ENCODE data around the gene GATA3.

DNA sequence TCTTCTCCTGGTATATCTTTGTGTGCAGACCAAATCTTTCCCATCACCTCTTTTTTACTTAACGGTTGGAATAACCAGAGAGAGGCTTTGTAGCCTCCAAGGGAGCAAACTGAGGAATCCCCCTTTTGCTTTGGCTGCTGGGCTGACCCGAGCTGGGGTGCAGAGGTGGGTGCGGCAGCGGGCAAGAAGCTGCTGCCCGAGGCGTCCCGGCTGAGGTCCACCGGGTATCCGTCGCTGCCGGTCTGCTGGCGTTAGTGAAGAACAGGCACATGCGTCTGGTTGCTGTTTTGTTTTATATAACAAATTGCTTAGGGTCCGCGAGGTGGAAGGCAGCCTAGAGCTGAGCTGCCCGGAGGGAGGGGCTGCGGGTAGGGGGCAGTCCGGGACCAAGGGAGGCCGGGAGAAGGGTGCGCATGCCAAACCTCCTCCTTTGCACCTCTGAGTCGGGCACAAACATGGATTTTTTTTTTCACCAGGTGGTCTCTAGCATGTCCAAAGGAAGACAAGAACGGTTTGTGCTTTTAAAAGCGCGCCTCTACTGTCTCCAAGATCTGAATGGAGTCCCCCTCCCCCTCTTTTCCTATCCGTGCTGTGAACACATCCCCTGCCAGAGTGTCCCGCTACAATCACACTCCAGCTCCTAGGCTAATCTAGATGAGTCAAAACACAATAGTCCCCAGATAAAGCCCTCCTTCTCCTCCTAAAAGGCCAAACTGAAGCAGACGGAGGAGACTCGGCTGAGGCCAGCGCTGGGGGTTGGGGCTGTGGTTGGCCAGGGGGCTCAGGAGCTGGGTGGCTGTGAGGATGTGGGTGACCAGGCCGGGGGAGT is 6.8 kb upstream of the GATA3 start:
- no peak for TF ChIP-seq POLR2A (IDR thresholded peaks at IDR 0.05)
- TF ChIP-seq, protein P1, sequence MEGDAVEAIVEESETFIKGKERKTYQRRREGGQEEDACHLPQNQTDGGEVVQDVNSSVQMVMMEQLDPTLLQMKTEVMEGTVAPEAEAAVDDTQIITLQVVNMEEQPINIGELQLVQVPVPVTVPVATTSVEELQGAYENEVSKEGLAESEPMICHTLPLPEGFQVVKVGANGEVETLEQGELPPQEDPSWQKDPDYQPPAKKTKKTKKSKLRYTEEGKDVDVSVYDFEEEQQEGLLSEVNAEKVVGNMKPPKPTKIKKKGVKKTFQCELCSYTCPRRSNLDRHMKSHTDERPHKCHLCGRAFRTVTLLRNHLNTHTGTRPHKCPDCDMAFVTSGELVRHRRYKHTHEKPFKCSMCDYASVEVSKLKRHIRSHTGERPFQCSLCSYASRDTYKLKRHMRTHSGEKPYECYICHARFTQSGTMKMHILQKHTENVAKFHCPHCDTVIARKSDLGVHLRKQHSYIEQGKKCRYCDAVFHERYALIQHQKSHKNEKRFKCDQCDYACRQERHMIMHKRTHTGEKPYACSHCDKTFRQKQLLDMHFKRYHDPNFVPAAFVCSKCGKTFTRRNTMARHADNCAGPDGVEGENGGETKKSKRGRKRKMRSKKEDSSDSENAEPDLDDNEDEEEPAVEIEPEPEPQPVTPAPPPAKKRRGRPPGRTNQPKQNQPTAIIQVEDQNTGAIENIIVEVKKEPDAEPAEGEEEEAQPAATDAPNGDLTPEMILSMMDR (IDR thresholded peaks at IDR 0.05): no peak
